Peyer's patch (tissue), 4 donors: ENCODE measurements around the gene QRFP. TPM values are rescaled to one million over a fixed set of nuclear protein-coding genes. Genes with fewer than 3 reads are reported as not detected.
A peak's percentile ranks its signal among the peaks of the same experiment; 100 is the strongest.

Experiments used
- DNase-seq, 3 donors: peaks; one replicate each; pipeline ENCODE4 v3.0.0-alpha.2; 2017 to 2019
- H3K27ac ChIP-seq, 4 donors: fragments of 200-600 bp; sonication (generic); one replicate each; pipeline ENCODE4 v1.5.1; 2016 to 2019
- H3K27me3 ChIP-seq, 2 donors: fragments of 200-600 bp; sonication (generic); one replicate each; pipeline ENCODE4 v1.5.1; 2019
- H3K36me3 ChIP-seq, 3 donors: fragments of 200-600 bp; sonication (generic); one replicate each; pipeline ENCODE4 v1.5.1; 2016 to 2019
- H3K4me1 ChIP-seq, 4 donors: fragments of 200-600 bp; sonication (generic); one replicate each; pipeline ENCODE4 v1.5.1; 2016 to 2019
- H3K4me3 ChIP-seq, 4 donors: fragments of 200-600 bp; sonication (generic); 1 replicate in 3 of 4; 2 replicates in 1 of 4; pipeline ENCODE4 v1.5.1; 2016 to 2019; ENCODE audit warnings: mild to moderate bottlenecking in 1 of 4
- H3K9me3 ChIP-seq, 4 donors: fragments of 200-600 bp; sonication (generic); one replicate each; pipeline ENCODE4 v1.5.1; 2016 to 2019; ENCODE audit warnings: mild to moderate bottlenecking in 1 of 4
- POLR2A ChIP-seq, 2 donors: fragments of 450-650 bp; IDR thresholded peaks; one replicate each; pipeline ENCODE4 v1.5.1; 2017; ENCODE audit warnings: antibody characterized with exemption in 2 of 2, mild to moderate bottlenecking in 2 of 2, moderate library complexity in 2 of 2
- total RNA-seq, 4 donors: library from RNA; depleted of rRNA; stranded (reverse); fragments of >200 nt; gene quantifications; one replicate each; pipeline ENCODE4 v1.1.0, GENCODE V29; 2016
- TF ChIP-seq, protein P1 (sequence below), 6 experiments: fragments of 450-650 bp in 4 of 6; fragments of 200-600 bp in 2 of 6; sonication (generic) in 1 of 6; IDR thresholded peaks; one replicate each; pipeline ENCODE4 v1.5.1; 2017 to 2019; ENCODE audit warnings: antibody characterized with exemption in 6 of 6, mild to moderate bottlenecking in 3 of 6, moderate library complexity in 1 of 6

Gene QRFP
- total RNA-seq, 4 donors from 2014 or later, result not detected

GRCh38 chr9:130872093-130872492 lies 24.5 kb downstream of the QRFP start:
- H3K9me3 ChIP-seq, result no peaks in the 10 kb centered on the region
- H3K27me3 ChIP-seq, result no peaks in the 10 kb centered on the region
- DNase-seq, result no peak
- TF ChIP-seq, protein P1, sequence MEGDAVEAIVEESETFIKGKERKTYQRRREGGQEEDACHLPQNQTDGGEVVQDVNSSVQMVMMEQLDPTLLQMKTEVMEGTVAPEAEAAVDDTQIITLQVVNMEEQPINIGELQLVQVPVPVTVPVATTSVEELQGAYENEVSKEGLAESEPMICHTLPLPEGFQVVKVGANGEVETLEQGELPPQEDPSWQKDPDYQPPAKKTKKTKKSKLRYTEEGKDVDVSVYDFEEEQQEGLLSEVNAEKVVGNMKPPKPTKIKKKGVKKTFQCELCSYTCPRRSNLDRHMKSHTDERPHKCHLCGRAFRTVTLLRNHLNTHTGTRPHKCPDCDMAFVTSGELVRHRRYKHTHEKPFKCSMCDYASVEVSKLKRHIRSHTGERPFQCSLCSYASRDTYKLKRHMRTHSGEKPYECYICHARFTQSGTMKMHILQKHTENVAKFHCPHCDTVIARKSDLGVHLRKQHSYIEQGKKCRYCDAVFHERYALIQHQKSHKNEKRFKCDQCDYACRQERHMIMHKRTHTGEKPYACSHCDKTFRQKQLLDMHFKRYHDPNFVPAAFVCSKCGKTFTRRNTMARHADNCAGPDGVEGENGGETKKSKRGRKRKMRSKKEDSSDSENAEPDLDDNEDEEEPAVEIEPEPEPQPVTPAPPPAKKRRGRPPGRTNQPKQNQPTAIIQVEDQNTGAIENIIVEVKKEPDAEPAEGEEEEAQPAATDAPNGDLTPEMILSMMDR (IDR thresholded peaks at IDR 0.05), result no peak
- TF ChIP-seq POLR2A (IDR thresholded peaks at IDR 0.05), result no peak
- H3K36me3 ChIP-seq, result peaks cover 0 to 55% (median 0%) of the 10 kb centered on the region in 3 donors
- H3K27ac ChIP-seq, result no peak overlapping the region
- no peak overlapping the region for H3K4me3 ChIP-seq
- peaks cover 0 to 33% (median 3%) of the 10 kb centered on the region in 4 donors for H3K4me1 ChIP-seq

- peaks cover 0 to 50% (median 0%) of the 10 kb centered on the region in 3 donors for H3K36me3 ChIP-seq
- H3K4me1 ChIP-seq, result peaks cover 0 to 33% (median 3%) of the 10 kb centered on the region in 4 donors
- H3K27ac ChIP-seq, result no peak overlapping the region
- TF ChIP-seq POLR2A (IDR thresholded peaks at IDR 0.05), result no peak
- TF ChIP-seq, protein P1 (IDR thresholded peaks at IDR 0.05), result no peak
- H3K4me3 ChIP-seq, result no peak overlapping the region
- H3K9me3 ChIP-seq, result no peaks in the 10 kb centered on the region
- DNase-seq, result no peak
- no peaks in the 10 kb centered on the region for H3K27me3 ChIP-seq
These were observed 25.1 kb downstream of the QRFP start for GRCh38 chr9:130871395-130872062.

DNA sequence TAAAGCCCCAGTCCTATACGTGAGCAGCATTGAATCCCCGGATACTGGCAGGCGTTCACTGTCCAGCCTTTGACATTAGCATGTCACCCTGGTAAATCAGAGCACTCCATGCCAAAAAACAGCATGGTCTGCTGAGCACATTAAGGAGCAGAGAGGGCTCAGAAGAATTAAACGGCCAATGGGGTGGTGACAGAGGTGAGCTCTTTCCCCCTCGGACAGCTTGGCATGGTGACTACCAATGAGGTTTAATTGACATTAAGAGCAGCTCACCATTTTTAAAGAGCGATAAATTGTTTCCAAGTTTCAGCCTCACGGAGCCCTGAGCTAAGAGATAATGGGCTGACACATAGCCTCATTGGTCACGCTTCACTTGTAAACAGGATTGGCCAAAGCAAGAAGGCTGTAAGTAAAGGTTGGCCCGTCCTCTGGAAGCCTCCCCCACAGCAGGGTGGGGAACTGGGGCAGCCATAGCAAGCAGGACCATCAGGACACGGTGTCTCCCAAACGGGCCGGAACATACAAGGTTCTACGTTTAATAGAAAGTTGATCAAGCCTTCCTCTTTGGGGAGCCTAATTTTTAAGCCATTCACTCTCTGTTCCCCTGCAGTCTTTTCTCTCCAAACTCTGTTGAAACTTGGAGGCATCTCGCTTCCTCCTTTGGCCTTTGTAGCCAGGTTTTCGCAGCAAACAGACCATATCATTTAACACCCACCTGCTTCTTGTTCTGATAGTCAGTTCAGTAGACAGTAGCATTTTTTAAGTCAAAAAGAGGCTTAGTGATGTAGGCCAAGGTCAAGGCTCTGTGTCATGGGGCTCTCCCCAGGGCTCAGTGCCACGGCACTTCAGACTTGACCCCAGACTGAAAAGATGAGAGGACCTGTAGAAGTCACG lies 25.9 kb downstream of the QRFP start:
- H3K27me3 ChIP-seq, result no peaks in the 10 kb centered on the region
- H3K4me3 ChIP-seq, result no peak overlapping the region
- peaks cover 0 to 33% (median 3%) of the 10 kb centered on the region in 4 donors for H3K4me1 ChIP-seq
- peaks cover 0 to 42% (median 0%) of the 10 kb centered on the region in 3 donors for H3K36me3 ChIP-seq
- no peaks in the 10 kb centered on the region for H3K9me3 ChIP-seq
- DNase-seq, result no peak
- TF ChIP-seq, protein P1 (IDR thresholded peaks at IDR 0.05), result no peak
- H3K27ac ChIP-seq, result no peak overlapping the region

DNA sequence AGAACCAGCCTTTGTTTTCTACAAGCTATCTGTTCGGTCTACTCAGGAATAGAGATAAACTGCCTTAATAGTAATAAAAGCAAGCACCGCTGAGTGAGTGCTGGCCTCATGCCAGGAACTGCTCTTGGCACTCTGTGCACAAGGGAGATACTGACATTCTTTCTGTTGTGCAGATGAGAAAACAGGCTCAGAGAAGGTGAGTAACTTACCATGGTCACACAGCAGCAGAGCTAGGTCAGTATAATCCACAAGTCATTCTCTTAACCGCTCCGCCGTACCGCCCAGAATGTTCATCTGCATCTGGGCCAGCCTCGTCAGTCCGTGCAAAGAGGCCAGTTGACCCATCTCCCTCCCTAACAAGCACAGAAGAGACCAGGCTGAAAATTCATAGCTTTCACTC lies 27.4 kb downstream of the QRFP start:
- no peak overlapping the region for H3K4me3 ChIP-seq
- H3K9me3 ChIP-seq, result no peaks in the 10 kb centered on the region
- H3K4me1 ChIP-seq, result peaks cover 0 to 33% (median 3%) of the 10 kb centered on the region in 4 donors
- H3K36me3 ChIP-seq, result peaks cover 0 to 31% (median 0%) of the 10 kb centered on the region in 3 donors
- peak in 2 of 3 donors; percentile 76 for DNase-seq
- TF ChIP-seq, protein P1 (IDR thresholded peaks at IDR 0.05), result no peak
- TF ChIP-seq POLR2A (IDR thresholded peaks at IDR 0.05), result no peak
- no peak overlapping the region for H3K27ac ChIP-seq
- no peaks in the 10 kb centered on the region for H3K27me3 ChIP-seq

GRCh38 chr9:130868230-130868629 lies 28.4 kb downstream of the QRFP start:
- DNase-seq, result no peak
- Histone ChIP-seq H3K27me3 (no peaks in the 10 kb centered on the region), H3K36me3 (peaks cover 0 to 31% (median 0%) of the 10 kb centered on the region in 3 donors), H3K9me3 (no peaks in the 10 kb centered on the region), H3K27ac (no peak overlapping the region), H3K4me1 (peaks cover 0 to 34% (median 2%) of the 10 kb centered on the region in 4 donors), H3K4me3 (no peak overlapping the region)
- TF ChIP-seq, protein P1 (IDR thresholded peaks at IDR 0.05), result no peak
- no peak for TF ChIP-seq POLR2A (IDR thresholded peaks at IDR 0.05)
